Measurements from ENCODE around the gene ZNF683.

The ZNF683 gene

GRCh38 chr1:26340047-26340481, 32.5 kb downstream of the ZNF683 start:
- no peak for DNase-seq (ENCODE audit: low read depth in 1 of 2, low spot score in 1 of 2)
- H3K27ac ChIP-seq (replicated peaks), result no peak overlapping the region
- no peak for TF ChIP-seq REST (IDR thresholded peaks at IDR 0.05; ENCODE audit: insufficient replicate concordance, low read depth)
- no peak for TF ChIP-seq CTCF (IDR thresholded peaks at IDR 0.05; ENCODE audit: insufficient read depth, low read length)
- no peak for TF ChIP-seq POLR2AphosphoS5 (IDR thresholded peaks at IDR 0.05; ENCODE audit: low read depth)
- TF ChIP-seq GABPA (IDR thresholded peaks at IDR 0.05; ENCODE audit: low read depth), result no peak
- TF ChIP-seq SPI1 (IDR thresholded peaks at IDR 0.05; ENCODE audit: borderline replicate concordance, low read depth), result no peak
- H3K27me3 ChIP-seq (ENCODE audit: insufficient read depth, poor library complexity, severe bottlenecking), result peaks cover 5% of the 10 kb centered on the region
- H3K4me3 ChIP-seq (replicated peaks; ENCODE audit: insufficient read depth, low read length), result no peak overlapping the region

- Histone ChIP-seq H3K27ac (replicated peaks) (no peak overlapping the region), H3K27me3 (ENCODE audit: insufficient read depth, poor library complexity, severe bottlenecking) (peaks cover 5% of the 10 kb centered on the region), H3K4me3 (replicated peaks; ENCODE audit: insufficient read depth, low read length) (no peak overlapping the region)
- DNase-seq (ENCODE audit: low read depth in 1 of 2, low spot score in 1 of 2), result no peak
- TF ChIP-seq SPI1 (IDR thresholded peaks at IDR 0.05; ENCODE audit: borderline replicate concordance, low read depth) (no peak), REST (IDR thresholded peaks at IDR 0.05; ENCODE audit: insufficient replicate concordance, low read depth) (no peak), GABPA (IDR thresholded peaks at IDR 0.05; ENCODE audit: low read depth) (no peak), CTCF (IDR thresholded peaks at IDR 0.05; ENCODE audit: insufficient read depth, low read length) (no peak), POLR2AphosphoS5 (IDR thresholded peaks at IDR 0.05; ENCODE audit: low read depth) (no peak)
Observed at GRCh38 chr1:26338670-26339069, 33.9 kb downstream of the ZNF683 start.

- no peak overlapping the region for H3K4me3 ChIP-seq (replicated peaks; ENCODE audit: insufficient read depth, low read length)
- H3K27ac ChIP-seq (replicated peaks), result no peak overlapping the region
- H3K27me3 ChIP-seq (ENCODE audit: insufficient read depth, poor library complexity, severe bottlenecking), result peaks cover 5% of the 10 kb centered on the region
- DNase-seq (ENCODE audit: low read depth in 1 of 2, low spot score in 1 of 2), result no peak
- TF ChIP-seq POLR2AphosphoS5 (IDR thresholded peaks at IDR 0.05; ENCODE audit: low read depth) (no peak), CTCF (IDR thresholded peaks at IDR 0.05; ENCODE audit: insufficient read depth, low read length) (no peak), REST (IDR thresholded peaks at IDR 0.05; ENCODE audit: insufficient replicate concordance, low read depth) (no peak), SPI1 (IDR thresholded peaks at IDR 0.05; ENCODE audit: borderline replicate concordance, low read depth) (no peak), GABPA (IDR thresholded peaks at IDR 0.05; ENCODE audit: low read depth) (no peak)
Observed at GRCh38 chr1:26337625-26338024, 34.9 kb downstream of the ZNF683 start.
